PC-3 (cell line): ENCODE data around the gene TAOK2.

Experiments
- CTCF ChIP-seq: fragments of 300-600 bp; sonication (generic); conservative IDR thresholded peaks from 2 replicates; pipeline ENCODE4 v1.5.1; 2017; ENCODE audit warnings: antibody characterized with exemption, low read depth, mild to moderate bottlenecking, low read length
- EZH2phosphoT487 ChIP-seq: fragments of 300-600 bp; sonication (generic); IDR thresholded peaks from 2 replicates; pipeline ENCODE4 v1.6.1; 2018; ENCODE audit warnings: mild to moderate bottlenecking, antibody characterized with exemption, low read length, borderline replicate concordance

- TF ChIP-seq CTCF (no peak), EZH2phosphoT487 (no peak)
Measured at GRCh38 chr16:29984137-29984763, 10.6 kb downstream of the TAOK2 start.
